T-helper 2 cell treated with Interferon-gamma antibody and Interleukin-4, amounts not matched to agents 100 ng/mL and 5 ng/mL, for 36 hours (primary cell): ENCODE results near the gene BORCS6. TPM values are rescaled to one million over a fixed set of nuclear protein-coding genes. Genes with fewer than 3 reads are reported as not detected.

Source experiments
- intact Hi-C: fragments of 100-400 bp; cut with micrococcal nuclease; formaldehyde crosslinking; loops from one replicate; pipeline ENCODE4 v1.15.1; 2023
- total RNA-seq: library from RNA; stranded (reverse); gene quantifications from 2 replicates; pipeline ENCODE4 v1.2.3, GENCODE V29; 2022

The BORCS6 gene
- total RNA-seq, 1 donor from 2014 or later, result 11.6 TPM

DNA sequence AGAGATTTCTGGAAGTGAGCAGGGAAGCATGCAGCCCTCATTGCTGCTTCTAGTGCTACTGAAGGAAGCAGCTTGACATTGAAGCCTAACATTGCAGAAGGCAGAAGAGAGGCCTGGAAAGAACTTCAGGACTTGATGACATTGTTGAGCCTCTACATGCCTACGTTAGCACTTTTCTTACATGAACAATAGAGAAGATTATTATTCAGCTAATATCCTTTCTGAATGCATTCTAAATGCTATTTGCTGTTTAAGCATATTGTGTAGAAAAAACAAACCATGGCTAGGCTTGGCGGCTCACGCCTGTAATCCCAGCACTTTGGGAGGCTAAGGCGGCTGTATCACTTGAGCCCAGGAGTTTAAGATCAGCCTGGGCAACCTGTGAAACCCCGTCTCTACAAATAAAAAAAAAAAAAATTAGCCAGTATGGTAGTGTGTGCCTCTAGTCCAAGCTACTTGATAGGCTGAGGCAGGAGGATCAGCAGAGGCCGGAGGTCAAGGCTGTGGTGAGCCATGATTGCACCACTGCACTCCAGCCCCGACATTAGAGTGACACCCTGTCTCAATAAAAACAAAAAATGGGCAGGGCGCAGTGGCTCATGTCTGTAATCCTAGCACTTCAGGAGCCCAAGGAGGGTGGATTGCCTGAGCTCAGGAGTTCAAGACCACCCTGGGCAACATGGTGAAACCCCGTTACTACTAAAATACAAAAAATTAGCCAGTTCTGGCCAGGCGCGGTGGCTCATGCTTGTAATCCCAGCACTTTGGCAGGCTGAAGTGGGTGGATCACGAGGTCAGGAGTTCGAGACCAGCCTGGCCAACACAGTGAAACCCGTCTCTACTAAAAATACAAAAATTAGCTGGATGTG is 22.6 kb upstream of the BORCS6 start:
- intact Hi-C loops, result no loop called here

GRCh38 chr17:8210761-8211458 is 20.9 kb upstream of the BORCS6 start:
- intact Hi-C loops, result loop anchor here (1.0 kb wide), 3 partner anchors 11 to 19 kb away; no protein-coding TSS in a partner anchor

- intact Hi-C loops, result loop anchor here (1.0 kb wide), 3 partner anchors 10 to 18 kb away; no protein-coding TSS in a partner anchor
Observed at GRCh38 chr17:8209907-8210760, 20.2 kb upstream of the BORCS6 start, which contains the start of gene AURKB. TSS of gene AURKB (minus strand) at chr17:8210575. CDS start at chr17:8210224, 351 bp downstream.

DNA sequence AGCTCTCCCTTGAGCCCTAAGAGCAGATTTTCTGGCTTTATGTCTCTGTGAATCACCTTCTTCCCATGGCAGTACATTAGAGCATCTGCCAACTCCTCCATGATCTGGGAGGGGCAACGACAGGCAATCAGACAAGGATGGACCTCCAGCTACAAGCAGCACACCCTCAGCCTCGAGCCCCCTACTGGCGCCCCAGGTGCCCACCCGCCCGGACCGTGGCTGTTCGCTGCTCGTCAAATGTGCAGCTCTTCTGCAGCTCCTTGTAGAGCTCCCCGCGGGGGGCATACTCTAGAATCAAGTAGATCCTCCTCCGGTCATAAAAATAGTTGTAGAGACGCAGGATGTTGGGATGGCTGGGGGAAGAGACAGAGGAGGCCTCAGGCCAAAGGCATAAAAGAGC is 16.6 kb upstream of the BORCS6 start:
- intact Hi-C loops, result no loop called here

GRCh38 chr17:8204761-8205555 is 15.0 kb upstream of the BORCS6 start:
- intact Hi-C loops, result no loop called here

DNA sequence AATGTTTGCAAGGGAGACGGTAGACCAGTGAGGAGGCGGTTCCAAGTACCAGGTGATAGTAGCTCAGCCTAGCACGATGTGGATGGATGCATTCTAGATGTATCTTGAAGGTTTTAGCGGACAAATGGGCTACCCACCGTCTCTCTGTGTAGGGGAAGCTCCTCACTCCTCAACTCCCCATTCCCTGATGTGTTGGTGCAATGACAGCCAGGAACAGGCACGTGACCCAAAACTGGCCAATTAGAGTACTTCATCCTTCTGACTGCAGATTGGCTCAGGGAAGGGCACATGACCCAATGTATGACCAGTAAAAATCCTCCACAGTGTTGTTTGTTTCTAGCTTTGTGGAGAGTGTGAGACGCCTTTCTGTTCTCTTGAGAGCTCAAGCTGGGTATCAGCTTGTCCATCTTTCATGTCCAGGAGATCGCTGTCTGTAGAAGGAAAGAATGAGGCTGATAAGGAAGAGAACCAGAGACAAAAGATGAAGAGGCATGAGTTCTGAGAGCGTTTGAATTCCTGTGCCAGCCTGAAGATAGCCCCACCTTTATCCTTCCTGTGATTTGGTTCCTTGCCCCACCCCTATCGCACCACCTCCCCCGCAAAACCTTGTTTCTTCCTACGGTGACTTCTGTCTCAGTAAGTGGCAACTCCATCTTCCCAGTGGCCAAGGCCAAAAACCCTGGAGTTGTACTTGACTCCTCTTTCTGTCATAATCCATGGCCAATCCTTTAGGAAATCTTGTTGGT is 2.3 kb upstream of the BORCS6 start:
- intact Hi-C loops, result loop anchor here (1.0 kb wide), 2 partner anchors 18 to 36 kb away; partner anchors contain the start of gene AURKB

DNA sequence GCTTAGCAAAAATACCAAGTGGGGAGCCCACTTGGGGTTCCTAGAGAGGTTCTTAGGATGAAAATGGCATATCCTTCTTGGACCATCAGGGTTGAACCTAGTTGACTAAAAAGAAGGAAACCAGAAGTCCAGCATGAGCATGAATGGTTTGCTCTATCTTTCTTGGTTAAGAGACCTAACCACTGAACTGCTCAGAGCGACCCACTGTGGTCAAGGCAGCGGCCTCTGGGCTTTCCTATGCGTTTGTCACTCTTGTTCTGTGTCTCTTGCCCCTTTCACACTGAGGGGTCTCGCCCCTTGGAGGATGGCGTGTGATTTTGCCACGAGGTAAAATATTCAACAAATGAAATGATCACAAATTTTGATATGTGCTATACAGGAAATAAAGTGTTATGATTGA is 526 bp upstream of the BORCS6 start:
- intact Hi-C loops, result loop anchor here (1.0 kb wide), 1 partner anchor 10 kb away; no protein-coding TSS in a partner anchor

DNA sequence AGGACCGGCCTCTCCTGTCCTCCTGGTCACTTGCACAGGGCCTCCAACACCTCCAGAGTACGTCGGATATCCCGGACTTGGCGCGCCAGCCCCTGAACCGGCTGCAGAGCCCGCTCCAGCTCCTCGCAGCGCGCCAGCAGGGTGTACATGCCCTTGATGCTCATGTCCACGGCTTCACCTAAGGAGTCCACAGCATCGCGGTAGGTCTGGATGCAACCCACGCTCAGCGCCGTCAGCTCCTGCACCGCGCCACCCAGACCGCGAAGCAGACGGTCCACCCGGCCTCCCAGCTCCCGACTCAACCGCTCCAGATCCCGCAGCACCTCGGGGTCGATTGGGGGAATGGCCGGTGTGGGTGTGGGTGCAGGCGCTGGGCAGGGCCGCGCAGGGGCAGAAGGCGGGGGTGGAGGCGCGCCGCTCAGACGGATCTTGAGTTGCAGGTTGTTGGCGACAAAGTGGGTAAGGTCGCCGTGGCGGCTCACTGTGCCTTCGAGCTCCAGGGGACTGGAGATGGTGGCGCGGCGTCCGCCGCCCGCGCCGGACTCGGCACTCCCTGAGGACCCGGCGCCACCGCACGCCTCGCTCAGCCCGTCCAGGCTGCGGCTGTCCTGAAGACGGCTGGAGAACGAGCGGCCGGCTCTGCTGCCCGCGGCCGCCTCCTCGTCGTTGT is 804 bp downstream of the BORCS6 start:
- intact Hi-C loops, result no loop called here

DNA sequence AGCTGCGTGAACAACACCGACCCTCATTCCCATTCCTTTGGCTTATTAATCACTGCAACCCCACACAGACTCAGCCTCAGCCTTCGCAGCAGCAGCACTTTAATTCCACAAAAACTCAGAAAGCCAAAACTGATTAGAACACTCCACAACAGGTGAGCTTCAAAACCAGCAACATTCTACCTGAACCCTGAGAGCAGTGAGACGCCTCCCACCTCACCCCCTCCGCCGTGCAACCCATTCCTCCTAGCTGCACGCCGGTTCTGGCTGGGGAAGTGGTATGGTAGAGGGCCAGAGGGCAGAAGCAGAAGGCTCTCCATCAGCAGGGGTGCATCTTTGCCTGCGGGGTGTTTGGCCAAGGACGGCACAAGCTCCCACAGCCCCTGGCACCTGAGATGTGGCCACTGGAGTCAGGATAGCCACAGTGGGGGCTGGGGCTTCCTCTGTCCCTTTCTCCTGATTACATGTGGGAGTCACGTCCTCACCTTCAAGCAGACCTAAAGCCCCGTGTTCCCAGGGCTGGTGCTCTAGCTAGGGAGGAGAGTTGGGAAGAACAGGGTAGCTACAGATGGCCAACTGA is 1.6 kb downstream of the BORCS6 start:
- intact Hi-C loops, result no loop called here

- intact Hi-C loops, result loop anchor here (1.0 to 2.0 kb wide), 7 partner anchors 14 to 67 kb away; partner anchors contain the start of genes CTC1 and PFAS
Observed at GRCh38 chr17:8187517-8188262, 2.3 kb downstream of the BORCS6 start.

DNA sequence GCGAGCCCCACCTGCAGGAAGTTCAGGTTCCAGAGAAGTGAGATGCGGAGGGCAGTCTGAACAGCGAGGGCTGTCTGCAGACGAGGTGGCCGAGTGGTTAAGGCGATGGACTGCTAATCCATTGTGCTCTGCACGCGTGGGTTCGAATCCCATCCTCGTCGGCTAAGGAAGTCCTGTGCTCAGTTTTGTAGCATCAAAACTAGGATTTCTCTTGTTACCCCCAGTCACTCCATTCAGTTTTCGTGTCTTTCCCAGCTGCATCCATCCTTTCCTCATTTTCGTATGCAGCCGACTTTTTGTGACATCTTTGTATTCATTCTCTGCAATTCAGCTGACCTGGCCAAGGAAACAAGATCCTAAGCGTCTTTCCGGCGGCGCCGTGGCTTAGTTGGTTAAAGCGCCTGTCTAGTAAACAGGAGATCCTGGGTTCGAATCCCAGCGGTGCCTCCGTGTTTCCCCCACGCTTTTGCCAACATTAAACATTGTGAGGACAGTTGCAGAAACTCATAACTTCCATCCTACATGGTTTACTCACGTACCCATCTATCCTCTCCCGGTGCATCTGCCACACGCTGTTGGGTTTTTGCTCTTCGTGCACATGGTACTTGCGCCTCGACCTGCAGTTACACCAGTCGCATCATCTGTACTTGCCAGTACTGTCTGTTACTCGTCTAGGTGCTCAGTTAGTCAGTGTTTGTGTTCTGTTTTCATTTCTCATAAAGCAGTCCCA is 3.0 kb downstream of the BORCS6 start:
- intact Hi-C loops, result loop anchor here (1.0 to 2.0 kb wide), 8 partner anchors 11 to 67 kb away; partner anchors contain the start of genes CTC1, PFAS and TMEM107

GRCh38 chr17:8186446-8186786 is 3.6 kb downstream of the BORCS6 start:
- intact Hi-C loops, result loop anchor here (1.0 to 2.0 kb wide), 3 partner anchors 10 to 62 kb away; partner anchors contain the start of genes CTC1, PFAS and TMEM107

GRCh38 chr17:8185582-8186445 is 4.2 kb downstream of the BORCS6 start:
- intact Hi-C loops, result loop anchor here (1.0 to 2.0 kb wide), 3 partner anchors 10 to 63 kb away; partner anchors contain the start of genes CTC1, PFAS and TMEM107

- intact Hi-C loops, result loop anchor here (1.0 kb wide), 1 partner anchor 9 kb away; no protein-coding TSS in a partner anchor
Observed at GRCh38 chr17:8176998-8177731, 12.8 kb downstream of the BORCS6 start.
